CD4-positive, alpha-beta memory T cell (primary cell): ENCODE measurements around the gene F7. TPM values are rescaled to one million over a fixed set of nuclear protein-coding genes. Genes with fewer than 3 reads are reported as not detected.
"Not testable (repeated sequence)": the region's sequence is repeated elsewhere in the genome, so short reads cannot be mapped to it uniquely, and the experiment has no call there.

Experiments
- CTCF ChIA-PET: fragments of 350-600 bp; sonication (Branson Sonifier 250); formaldehyde crosslinking; loops from one replicate; lab custom pipeline; 2021; ENCODE audit warnings: inconsistent platforms; ENCODE audit not compliant: partially characterized antibody; lab: Charles Lee
- POLR2A ChIA-PET: fragments of 350-600 bp; sonication (Branson Sonifier 250); formaldehyde crosslinking; loops from one replicate; lab custom pipeline; 2021; ENCODE audit not compliant: partially characterized antibody; lab: Charles Lee
- DNase-seq, 5 donors: peaks; one replicate each; pipeline versions ENCODE4 v3.0.0 to v3.0.0-alpha.2; 2020 to 2022; ENCODE audit warnings: mixed read lengths in 1 of 5
- H3K27ac ChIP-seq: one replicate; pipeline ENCODE4 v1.7.0; 2013; ENCODE audit warnings: low read depth, low read length
- H3K27me3 ChIP-seq: 2 replicates; pipeline ENCODE4 v1.7.0; 2013; ENCODE audit warnings: mild to moderate bottlenecking, low read length, moderate library complexity; ENCODE audit not compliant: insufficient read depth
- H3K36me3 ChIP-seq: 2 replicates; pipeline ENCODE4 v1.7.0; 2013; ENCODE audit warnings: mild to moderate bottlenecking, low read length, moderate library complexity; ENCODE audit not compliant: insufficient read depth
- H3K4me1 ChIP-seq: 2 replicates; pipeline ENCODE4 v1.7.0; 2013; ENCODE audit warnings: mild to moderate bottlenecking, low read length, moderate library complexity; ENCODE audit not compliant: insufficient read depth
- H3K4me3 ChIP-seq, 2 donors: one replicate each; pipeline ENCODE4 v1.7.0; 2013; ENCODE audit warnings: low read length in 2 of 2, mild to moderate bottlenecking in 1 of 2
- H3K9me3 ChIP-seq, 2 donors: one replicate each; pipeline ENCODE4 v1.7.0; 2013; ENCODE audit warnings: low read length in 2 of 2, control low read depth in 1 of 2; ENCODE audit not compliant: control insufficient read depth in 1 of 2
- H3K27ac Mint-ChIP-seq, 7 donors: one replicate each; pipeline ENCODE4 v1.8.0; 2020 to 2021; ENCODE audit warnings: mixed read lengths in 7 of 7, mild to moderate bottlenecking in 6 of 7, inconsistent platforms in 3 of 7, moderate library complexity in 3 of 7
- H3K27me3 Mint-ChIP-seq, 2 donors: one replicate each; pipeline ENCODE4 v1.8.0; 2020 to 2021; ENCODE audit warnings: mixed read lengths in 2 of 2
- H3K36me3 Mint-ChIP-seq, 2 donors: one replicate each; pipeline ENCODE4 v1.8.0; 2020 to 2021; ENCODE audit warnings: mixed read lengths in 2 of 2, inconsistent platforms in 1 of 2, mild to moderate bottlenecking in 1 of 2
- H3K4me1 Mint-ChIP-seq, 4 donors: one replicate each; pipeline ENCODE4 v1.8.0; 2020 to 2021; ENCODE audit warnings: mixed read lengths in 4 of 4, mild to moderate bottlenecking in 1 of 4
- H3K4me3 Mint-ChIP-seq, 8 donors: one replicate each; pipeline ENCODE4 v1.8.0; 2020 to 2021; ENCODE audit warnings: mixed read lengths in 8 of 8, mild to moderate bottlenecking in 7 of 8, moderate library complexity in 6 of 8, inconsistent platforms in 3 of 8
- H3K9me3 Mint-ChIP-seq, 8 donors: one replicate each; pipeline ENCODE4 v1.8.0; 2020 to 2021; ENCODE audit warnings: mixed read lengths in 8 of 8, mild to moderate bottlenecking in 5 of 8, inconsistent platforms in 3 of 8, moderate library complexity in 1 of 8
- intact Hi-C: fragments of 100-400 bp; cut with micrococcal nuclease; formaldehyde crosslinking; loops from one replicate; pipeline ENCODE4 v1.15.1; 2023
- polyA plus RNA-seq, 2 donors: library from polyadenylated mRNA; unstranded; fragments of 300-500 nt; fragmentation: Illumina TruSeq; gene quantifications; one replicate each; pipeline ENCODE4 v1.2.3, GENCODE V29; 2021
- total RNA-seq, 2 experiments: library from RNA; stranded (reverse); gene quantifications; one replicate each; pipeline ENCODE4 v1.2.3, GENCODE V29; 2021

The F7 gene
- total and polyA plus RNA-seq, 4 experiments from 2014 or later: not detected

GRCh38 chr13:113102727-113103126 lies 2.9 kb upstream of the F7 start:
- ChIA-PET POLR2A (no interaction called here), CTCF (no interaction called here)
- intact Hi-C loops: no loop called here
- Histone ChIP-seq H3K36me3 (no peaks in the 10 kb centered on the region), H3K27ac (no peak overlapping the region), H3K9me3 (no peaks in the 10 kb centered on the region), H3K27me3 (no peaks in the 10 kb centered on the region), H3K4me3 (no peak overlapping the region), H3K4me1 (no peaks in the 10 kb centered on the region)
- no peak overlapping the region for H3K4me3 Mint-ChIP-seq
- DNase-seq: no peak
- peak overlapping the region in 1 of 7 donors; percentile 61 for H3K27ac Mint-ChIP-seq
- H3K36me3 Mint-ChIP-seq: no peaks in the 10 kb centered on the region
- peaks cover 2% of the 10 kb centered on the region in 2 donors for H3K27me3 Mint-ChIP-seq
- no peaks in the 10 kb centered on the region for H3K9me3 Mint-ChIP-seq
- peaks cover 0 to 2% (median 0%) of the 10 kb centered on the region in 4 donors for H3K4me1 Mint-ChIP-seq

GRCh38 chr13:113103646-113104045 lies 1.9 kb upstream of the F7 start:
- Histone ChIP-seq H3K4me3 (no peak overlapping the region), H3K4me1 (no peaks in the 10 kb centered on the region), H3K36me3 (no peaks in the 10 kb centered on the region), H3K27me3 (no peaks in the 10 kb centered on the region), H3K9me3 (no peaks in the 10 kb centered on the region), H3K27ac (no peak overlapping the region)
- POLR2A ChIA-PET: no interaction called here
- Mint-ChIP-seq H3K4me1 (peaks cover 0 to 2% (median 0%) of the 10 kb centered on the region in 4 donors), H3K27ac (no peak overlapping the region), H3K36me3 (no peaks in the 10 kb centered on the region), H3K9me3 (no peaks in the 10 kb centered on the region), H3K27me3 (peaks cover 2% of the 10 kb centered on the region in 2 donors), H3K4me3 (no peak overlapping the region)
- intact Hi-C loops: no loop called here
- DNase-seq: no peak
- CTCF ChIA-PET: no interaction called here

GRCh38 chr13:113105921-113106452 lies 396 bp downstream of the F7 start:
- Histone ChIP-seq H3K27ac (no peak overlapping the region), H3K36me3 (no peaks in the 10 kb centered on the region), H3K27me3 (peaks cover 2% of the 10 kb centered on the region), H3K9me3 (no peaks in the 10 kb centered on the region), H3K4me3 (no peak overlapping the region), H3K4me1 (peaks cover 3% of the 10 kb centered on the region)
- ChIA-PET CTCF (no interaction called here), POLR2A (no interaction called here)
- intact Hi-C loops: no loop called here
- Mint-ChIP-seq H3K4me3 (no peak overlapping the region), H3K27ac (no peak overlapping the region), H3K36me3 (no peaks in the 10 kb centered on the region), H3K9me3 (no peaks in the 10 kb centered on the region), H3K27me3 (peaks cover 2% of the 10 kb centered on the region in 2 donors), H3K4me1 (peaks cover 0 to 2% (median 0%) of the 10 kb centered on the region in 4 donors)
- DNase-seq: no peak

- Mint-ChIP-seq H3K9me3 (no peaks in the 10 kb centered on the region), H3K27ac (no peak overlapping the region), H3K36me3 (no peaks in the 10 kb centered on the region), H3K4me3 (peak overlapping the region in 1 of 8 donors; percentile 15), H3K4me1 (peaks cover 0 to 2% (median 0%) of the 10 kb centered on the region in 4 donors), H3K27me3 (peaks cover 2% of the 10 kb centered on the region in 2 donors)
- Histone ChIP-seq H3K36me3 (no peaks in the 10 kb centered on the region), H3K27ac (no peak overlapping the region), H3K4me3 (no peak overlapping the region), H3K27me3 (peaks cover 4% of the 10 kb centered on the region), H3K9me3 (no peaks in the 10 kb centered on the region), H3K4me1 (peaks cover 4% of the 10 kb centered on the region)
- CTCF ChIA-PET: no interaction called here
- intact Hi-C loops: no loop called here
- POLR2A ChIA-PET: no interaction called here
- DNase-seq: no peak
Observed at GRCh38 chr13:113106711-113107351, 1.2 kb downstream of the F7 start.

- H3K27ac Mint-ChIP-seq, H3K27me3 Mint-ChIP-seq, H3K9me3 ChIP-seq, DNase-seq, H3K4me1 ChIP-seq, H3K36me3 Mint-ChIP-seq, H3K9me3 Mint-ChIP-seq, H3K4me3 Mint-ChIP-seq, CTCF ChIA-PET, H3K27ac ChIP-seq, intact Hi-C loops, H3K4me3 ChIP-seq, H3K36me3 ChIP-seq, H3K27me3 ChIP-seq, POLR2A ChIA-PET, H3K4me1 Mint-ChIP-seq: not testable (repeated sequence)
Observed at GRCh38 chr13:113108521-113108920, 2.9 kb downstream of the F7 start.

GRCh38 chr13:113109151-113110047 lies 3.8 kb downstream of the F7 start:
- Histone ChIP-seq H3K36me3 (no peaks in the 10 kb centered on the region), H3K4me1 (peaks cover 4% of the 10 kb centered on the region), H3K27ac (no peak overlapping the region), H3K4me3 (peak overlapping the region in 1 of 2 donors; percentile 38), H3K27me3 (peaks cover 4% of the 10 kb centered on the region), H3K9me3 (no peaks in the 10 kb centered on the region)
- no peaks in the 10 kb centered on the region for H3K36me3 Mint-ChIP-seq
- ChIA-PET POLR2A (interaction anchor here (1.9 kb wide), 1 partner anchor 101 kb away, joined by 5 read pairs; the partner anchor contains the start of gene CUL4A), CTCF (no interaction called here)
- H3K27me3 Mint-ChIP-seq: peaks cover 0 to 2% of the 10 kb centered on the region in 2 donors
- no peaks in the 10 kb centered on the region for H3K9me3 Mint-ChIP-seq
- H3K4me3 Mint-ChIP-seq: peak overlapping the region in 7 of 8 donors; percentile 21 to 71 (median 59)
- intact Hi-C loops: no loop called here
- no peak overlapping the region for H3K27ac Mint-ChIP-seq
- H3K4me1 Mint-ChIP-seq: no peaks in the 10 kb centered on the region
- DNase-seq: no peak
